Measurements from ENCODE around the gene ZRANB1.

ZRANB1 gene

GRCh38 chr10:124941823-124942222 lies at the start of gene ZRANB1:
TSS of gene ZRANB1 (plus strand) at chr10:124942123. CDS start at chr10:124942494, 371 bp downstream.
- Histone ChIP-seq H3F3A (ENCODE audit: insufficient read depth) (no peaks in the 10 kb centered on the region), H3K9me2 (replicated peaks; ENCODE audit: insufficient read depth, low read length) (no peaks in the 10 kb centered on the region), H3K9me3 (ENCODE audit: insufficient read depth, low read length) (no peaks in the 10 kb centered on the region), H3K9ac (ENCODE audit: low read length) (no peak within 1 kb of the TSS), H2AFZ (ENCODE audit: low read depth, low read length, severe bottlenecking) (no peak within 1 kb of the TSS), H3K36me3 (ENCODE audit: low read length) (no peaks in the 10 kb centered on the region), H3K4me2 (ENCODE audit: low read depth, low read length, poor library complexity, severe bottlenecking) (no peak within 1 kb of the TSS), H4K20me1 (ENCODE audit: low read depth, low read length) (peaks cover 25% of the 10 kb centered on the region), H3K27me3 (ENCODE audit: low read length) (no peaks in the 10 kb centered on the region), H3K4me3 (ENCODE audit: insufficient read depth, low read length, poor library complexity, severe bottlenecking) (no peak within 1 kb of the TSS), H3K79me2 (ENCODE audit: insufficient read depth, low read length) (peaks cover 94% of the 10 kb centered on the region), H3K27ac (ENCODE audit: low read depth, low read length) (no peak within 1 kb of the TSS)
- TF ChIP-seq EZH2phosphoT487 (conservative IDR thresholded peaks at IDR 0.05; ENCODE audit: low read length): no peak
- TF ChIP-seq CTCF (IDR thresholded peaks at IDR 0.05; ENCODE audit: insufficient read depth, low read length, poor library complexity, severe bottlenecking): no peak

- Histone ChIP-seq H3K27me3 (ENCODE audit: low read length) (no peaks in the 10 kb centered on the region), H3K4me3 (ENCODE audit: insufficient read depth, low read length, poor library complexity, severe bottlenecking) (no peak overlapping the region), H3K9me3 (ENCODE audit: insufficient read depth, low read length) (no peaks in the 10 kb centered on the region), H3K79me2 (ENCODE audit: insufficient read depth, low read length) (no peaks in the 10 kb centered on the region), H3K27ac (ENCODE audit: low read depth, low read length) (no peak overlapping the region), H2AFZ (ENCODE audit: low read depth, low read length, severe bottlenecking) (no peak overlapping the region), H3K9me2 (replicated peaks; ENCODE audit: insufficient read depth, low read length) (no peaks in the 10 kb centered on the region), H3F3A (ENCODE audit: insufficient read depth) (no peaks in the 10 kb centered on the region), H4K20me1 (ENCODE audit: low read depth, low read length) (no peaks in the 10 kb centered on the region), H3K9ac (ENCODE audit: low read length) (no peak overlapping the region), H3K4me2 (ENCODE audit: low read depth, low read length, poor library complexity, severe bottlenecking) (no peak overlapping the region), H3K36me3 (ENCODE audit: low read length) (no peaks in the 10 kb centered on the region)
- TF ChIP-seq EZH2phosphoT487 (conservative IDR thresholded peaks at IDR 0.05; ENCODE audit: low read length) (no peak), CTCF (IDR thresholded peaks at IDR 0.05; ENCODE audit: insufficient read depth, low read length, poor library complexity, severe bottlenecking) (no peak)
These were observed 49.0 kb upstream of the ZRANB1 start for GRCh38 chr10:124892905-124893304.

GRCh38 chr10:124894569-124895215 lies 47.2 kb upstream of the ZRANB1 start:
- Histone ChIP-seq H3K9me2 (replicated peaks; ENCODE audit: insufficient read depth, low read length) (no peaks in the 10 kb centered on the region), H3K79me2 (ENCODE audit: insufficient read depth, low read length) (no peaks in the 10 kb centered on the region), H3K9me3 (ENCODE audit: insufficient read depth, low read length) (no peaks in the 10 kb centered on the region), H3K27ac (ENCODE audit: low read depth, low read length) (no peak overlapping the region), H3K9ac (ENCODE audit: low read length) (no peak overlapping the region), H3K36me3 (ENCODE audit: low read length) (no peaks in the 10 kb centered on the region), H3K27me3 (ENCODE audit: low read length) (no peaks in the 10 kb centered on the region), H3F3A (ENCODE audit: insufficient read depth) (no peaks in the 10 kb centered on the region), H3K4me2 (ENCODE audit: low read depth, low read length, poor library complexity, severe bottlenecking) (no peak overlapping the region), H3K4me3 (ENCODE audit: insufficient read depth, low read length, poor library complexity, severe bottlenecking) (no peak overlapping the region), H2AFZ (ENCODE audit: low read depth, low read length, severe bottlenecking) (no peak overlapping the region), H4K20me1 (ENCODE audit: low read depth, low read length) (no peaks in the 10 kb centered on the region)
- no peak for TF ChIP-seq EZH2phosphoT487 (conservative IDR thresholded peaks at IDR 0.05; ENCODE audit: low read length)
- no peak for TF ChIP-seq CTCF (IDR thresholded peaks at IDR 0.05; ENCODE audit: insufficient read depth, low read length, poor library complexity, severe bottlenecking)

Data from SU-DHL-6 (cell line).